Activated T-cell treated with anti-CD3 and anti-CD28 coated beads for 48 hours (primary cell): ENCODE measurements around the gene FNDC4.
A peak's percentile ranks its signal among the peaks of the same experiment; 100 is the strongest.

Source experiments
- DNase-seq: peaks from one replicate; pipeline ENCODE4 v3.0.0-alpha.2; 2020; ENCODE audit warnings: low read depth

FNDC4 gene

GRCh38 chr2:27493948-27494283 is 1.1 kb downstream of the FNDC4 start:
- DNase-seq = no peak

- no peak for DNase-seq
Observed at GRCh38 chr2:27492557-27492956, 2.4 kb downstream of the FNDC4 start.

- DNase-seq = peak; percentile 97
Observed at GRCh38 chr2:27489498-27490397, 5.3 kb downstream of the FNDC4 start, which contains the start of gene IFT172. TSS of gene IFT172 (minus strand) at chr2:27489743. CDS start at chr2:27489653, 90 bp downstream.

- DNase-seq = no peak
Observed at GRCh38 chr2:27489118-27489497, 5.9 kb downstream of the FNDC4 start.

GRCh38 chr2:27485496-27485895 is 9.5 kb downstream of the FNDC4 start:
- DNase-seq = no peak

- no peak for DNase-seq
Observed at GRCh38 chr2:27471961-27472360, 23.0 kb downstream of the FNDC4 start.

GRCh38 chr2:27464443-27464842 is 30.6 kb downstream of the FNDC4 start:
- DNase-seq = no peak

- DNase-seq = no peak
Observed at GRCh38 chr2:27461118-27461517, 33.9 kb downstream of the FNDC4 start.

- DNase-seq = no peak
Observed at GRCh38 chr2:27453968-27454367, 41.0 kb downstream of the FNDC4 start.

GRCh38 chr2:27451095-27451494 is 43.9 kb downstream of the FNDC4 start:
- no peak for DNase-seq

- DNase-seq = no peak
Observed at GRCh38 chr2:27448381-27448780, 46.6 kb downstream of the FNDC4 start.

- DNase-seq = no peak
Observed at GRCh38 chr2:27446057-27446456, 48.9 kb downstream of the FNDC4 start.

- no peak for DNase-seq
Observed at GRCh38 chr2:27445615-27446014, 49.4 kb downstream of the FNDC4 start.

- DNase-seq = no peak
Observed at GRCh38 chr2:27445155-27445554, 49.8 kb downstream of the FNDC4 start.

GRCh38 chr2:27442920-27443282 is 52.1 kb downstream of the FNDC4 start:
- no peak for DNase-seq

GRCh38 chr2:27441958-27442919 is 52.8 kb downstream of the FNDC4 start, which contains the start of gene KRTCAP3:
TSS of gene KRTCAP3 (plus strand) at chr2:27442381. CDS start at chr2:27442413, 32 bp downstream.
- no peak for DNase-seq
